Endothelial cell (in vitro differentiated cells): ENCODE measurements around the gene ZRANB2. TPM values are rescaled to one million over a fixed set of nuclear protein-coding genes. Genes with fewer than 3 reads are reported as not detected.

Experiments used
- DNase-seq: peaks from one replicate; pipeline ENCODE4 v3.0.0; 2021; ENCODE audit warnings: low spot score
- H3K27ac Mint-ChIP-seq: one replicate; pipeline ENCODE4 v1.8.0; 2021; ENCODE audit warnings: mixed read lengths, inconsistent platforms; ENCODE audit not compliant: unreplicated experiment
- H3K27me3 Mint-ChIP-seq: one replicate; pipeline ENCODE4 v1.8.0; 2021; ENCODE audit warnings: mild to moderate bottlenecking, moderate library complexity, mixed read lengths, inconsistent platforms; ENCODE audit not compliant: unreplicated experiment
- H3K36me3 Mint-ChIP-seq: one replicate; pipeline ENCODE4 v1.8.0; 2021; ENCODE audit warnings: mild to moderate bottlenecking, low read depth, mixed read lengths, inconsistent platforms; ENCODE audit not compliant: unreplicated experiment
- H3K4me1 Mint-ChIP-seq: one replicate; pipeline ENCODE4 v1.8.0; 2021; ENCODE audit warnings: mild to moderate bottlenecking, mixed read lengths, inconsistent platforms; ENCODE audit not compliant: unreplicated experiment
- H3K4me3 Mint-ChIP-seq: one replicate; pipeline ENCODE4 v1.8.0; 2021; ENCODE audit warnings: mild to moderate bottlenecking, mixed read lengths, inconsistent platforms; ENCODE audit not compliant: unreplicated experiment
- H3K9me3 Mint-ChIP-seq: one replicate; pipeline ENCODE4 v1.8.0; 2021; ENCODE audit warnings: mixed read lengths, inconsistent platforms; ENCODE audit not compliant: unreplicated experiment
- CTCF ChIP-seq: fragments of 200-600 bp; sonication (generic); IDR thresholded peaks from one replicate; pipeline ENCODE4 v1.5.0; 2021; ENCODE audit warnings: antibody characterized with exemption; ENCODE audit not compliant: unreplicated experiment
- total RNA-seq: library from RNA; stranded (reverse); fragmentation: NEBNext Ultra II Directional; extraction: Animal tissue kit (Norgen Biotek cat#: 25700); gene quantifications from one replicate; pipeline ENCODE4 v1.2.1, GENCODE V29; 2021; ENCODE audit not compliant: unreplicated experiment

Gene ZRANB2
- total RNA-seq, 1 donor from 2014 or later = 74.1 TPM

GRCh38 chr1:71039661-71040262, 41.1 kb downstream of the ZRANB2 start:
- no peak for TF ChIP-seq CTCF
- H3K4me1 Mint-ChIP-seq = peaks cover 4% of the 10 kb centered on the region
- no peak overlapping the region for H3K27ac Mint-ChIP-seq
- no peaks in the 10 kb centered on the region for H3K27me3 Mint-ChIP-seq
- no peaks in the 10 kb centered on the region for H3K9me3 Mint-ChIP-seq
- no peak overlapping the region for H3K4me3 Mint-ChIP-seq
- DNase-seq = no peak
- H3K36me3 Mint-ChIP-seq = no peaks in the 10 kb centered on the region

DNA sequence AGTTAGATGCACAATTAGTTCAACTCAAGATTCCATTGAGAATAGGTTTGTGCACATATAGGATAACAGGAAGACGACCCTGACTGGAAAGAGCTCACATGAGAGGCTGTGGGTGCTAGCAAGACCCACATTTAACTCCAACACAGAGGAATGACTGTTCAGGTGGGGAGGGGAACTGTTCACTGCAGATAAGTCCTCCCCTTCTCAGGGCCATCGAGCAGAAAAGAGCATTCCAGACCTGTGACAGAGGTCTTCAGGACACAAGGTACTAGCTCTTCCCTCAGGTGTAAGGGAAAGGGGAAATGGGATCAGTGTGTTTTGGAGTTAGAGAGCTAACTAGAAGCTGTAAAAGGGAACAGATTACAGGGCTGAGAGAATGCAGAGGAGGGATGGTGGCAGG, 41.9 kb downstream of the ZRANB2 start:
- Mint-ChIP-seq H3K4me1 (peaks cover 4% of the 10 kb centered on the region), H3K36me3 (no peaks in the 10 kb centered on the region), H3K4me3 (no peak overlapping the region), H3K27ac (no peak overlapping the region), H3K9me3 (no peaks in the 10 kb centered on the region), H3K27me3 (no peaks in the 10 kb centered on the region)
- TF ChIP-seq CTCF = no peak
- DNase-seq = no peak

- H3K27ac Mint-ChIP-seq = no peak overlapping the region
- H3K36me3 Mint-ChIP-seq = no peaks in the 10 kb centered on the region
- H3K9me3 Mint-ChIP-seq = no peaks in the 10 kb centered on the region
- H3K4me1 Mint-ChIP-seq = peaks cover 4% of the 10 kb centered on the region
- no peak for TF ChIP-seq CTCF
- no peak overlapping the region for H3K4me3 Mint-ChIP-seq
- DNase-seq = no peak
- no peaks in the 10 kb centered on the region for H3K27me3 Mint-ChIP-seq
These were observed 42.8 kb downstream of the ZRANB2 start for GRCh38 chr1:71037829-71038620.

DNA sequence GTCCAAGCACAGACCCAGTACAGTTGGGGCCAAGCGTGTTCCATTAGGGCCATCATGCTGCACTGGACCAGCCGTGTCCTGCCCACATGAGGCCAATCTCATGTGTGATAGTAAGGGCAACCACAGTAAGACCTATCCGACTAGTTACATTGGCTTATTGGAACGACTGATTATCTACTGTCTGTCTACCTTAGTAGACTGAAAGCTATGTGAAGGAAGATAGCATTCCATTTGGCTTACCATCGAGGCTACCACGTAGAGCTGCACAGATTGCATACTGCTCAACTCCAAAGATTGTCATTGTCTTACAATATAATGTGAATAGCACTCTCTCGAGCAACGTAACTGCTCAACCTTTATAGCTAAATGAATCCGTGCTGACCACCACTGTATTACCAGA, 43.8 kb downstream of the ZRANB2 start:
- H3K36me3 Mint-ChIP-seq = no peaks in the 10 kb centered on the region
- DNase-seq = no peak
- no peak overlapping the region for H3K4me3 Mint-ChIP-seq
- H3K9me3 Mint-ChIP-seq = no peaks in the 10 kb centered on the region
- H3K27ac Mint-ChIP-seq = no peak overlapping the region
- H3K27me3 Mint-ChIP-seq = no peaks in the 10 kb centered on the region
- TF ChIP-seq CTCF = no peak
- peaks cover 4% of the 10 kb centered on the region for H3K4me1 Mint-ChIP-seq

DNA sequence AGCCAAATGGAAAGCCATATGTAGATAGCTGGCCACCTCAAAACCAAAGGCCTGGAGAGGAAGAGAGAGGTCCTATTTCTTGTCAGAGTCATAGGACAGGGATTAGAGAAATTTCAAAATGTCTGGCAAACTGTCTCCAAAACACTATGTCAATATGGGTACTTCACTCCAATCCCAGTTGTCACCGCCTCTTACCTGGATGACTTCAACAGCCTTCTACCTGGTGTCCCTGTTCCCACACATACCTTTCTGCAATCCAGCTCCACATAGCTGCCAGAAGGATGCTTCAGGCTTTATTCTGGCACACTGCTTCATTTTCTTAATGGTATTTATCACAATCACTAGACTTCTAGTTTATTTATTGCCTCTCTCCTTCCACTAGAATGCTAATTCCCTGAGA, 47.7 kb downstream of the ZRANB2 start:
- H3K9me3 Mint-ChIP-seq = no peaks in the 10 kb centered on the region
- H3K36me3 Mint-ChIP-seq = no peaks in the 10 kb centered on the region
- TF ChIP-seq CTCF = no peak
- H3K4me1 Mint-ChIP-seq = no peaks in the 10 kb centered on the region
- no peak for DNase-seq
- H3K27me3 Mint-ChIP-seq = no peaks in the 10 kb centered on the region
- no peak overlapping the region for H3K27ac Mint-ChIP-seq
- H3K4me3 Mint-ChIP-seq = no peak overlapping the region
